DOHH2 (cell line): ENCODE results near the gene LHFPL4.
"Not testable (repeated sequence)": the region's sequence is repeated elsewhere in the genome, so short reads cannot be mapped to it uniquely, and the experiment has no call there.

Experiments used
- H3F3A ChIP-seq: fragments of 200-600 bp; sonication (generic), shearing (Covaris generic); 2 replicates; pipeline ENCODE4 v1.6.0; 2016; ENCODE audit warnings: antibody characterized with exemption, mild to moderate bottlenecking; ENCODE audit not compliant: control insufficient read depth, insufficient read depth
- H3K27ac ChIP-seq: fragments of 200-600 bp; sonication (generic); 2 replicates; pipeline ENCODE4 v1.5.1; 2014; ENCODE audit warnings: low read depth, mild to moderate bottlenecking, low read length, moderate library complexity
- H3K27me3 ChIP-seq: fragments of 200-600 bp; sonication (generic); 2 replicates; pipeline ENCODE4 v1.6.1; 2014; ENCODE audit warnings: mild to moderate bottlenecking, low read length, mixed read lengths; ENCODE audit not compliant: control insufficient read depth
- H3K36me3 ChIP-seq: fragments of 200-600 bp; sonication (generic); 2 replicates; pipeline ENCODE4 v1.6.1; 2014; ENCODE audit warnings: mild to moderate bottlenecking, low read length, moderate library complexity, mixed read lengths; ENCODE audit not compliant: control insufficient read depth
- H3K4me1 ChIP-seq: fragments of 200-600 bp; sonication (generic); 2 replicates; pipeline ENCODE4 v1.6.1; 2014; ENCODE audit warnings: mild to moderate bottlenecking, low read length, mixed read lengths; ENCODE audit not compliant: control insufficient read depth
- H3K4me2 ChIP-seq: fragments of 200-600 bp; sonication (generic); 2 replicates; pipeline ENCODE4 v1.6.0; 2014; ENCODE audit warnings: mild to moderate bottlenecking, low read length, moderate library complexity
- H3K4me3 ChIP-seq: fragments of 200-600 bp; sonication (generic); 2 replicates; pipeline ENCODE4 v1.5.1; 2014; ENCODE audit warnings: mild to moderate bottlenecking, low read length, mixed read lengths
- H3K79me2 ChIP-seq: fragments of 200-600 bp; sonication (generic); 2 replicates; pipeline ENCODE4 v1.6.1; 2014; ENCODE audit warnings: mild to moderate bottlenecking, low read length, mixed read lengths; ENCODE audit not compliant: control insufficient read depth
- H3K9me2 ChIP-seq: fragments of 200-600 bp; sonication (generic); replicated peaks from 2 replicates; pipeline ENCODE4 v1.6.1; 2014; ENCODE audit warnings: mild to moderate bottlenecking, low read length, mixed read lengths; ENCODE audit not compliant: control insufficient read depth
- H3K9me3 ChIP-seq: fragments of 200-600 bp; sonication (generic); 2 replicates; pipeline ENCODE4 v1.6.1; 2014; ENCODE audit warnings: antibody characterized with exemption, low read length, mixed read lengths; ENCODE audit not compliant: control insufficient read depth, insufficient read depth
- H4K20me1 ChIP-seq: fragments of 200-600 bp; sonication (generic); 2 replicates; pipeline ENCODE4 v1.6.0; 2014; ENCODE audit warnings: low read depth, mild to moderate bottlenecking, antibody characterized with exemption, low read length, moderate library complexity; ENCODE audit not compliant: control insufficient read depth, insufficient read depth
- CTCF ChIP-seq: fragments of 200-600 bp; sonication (generic); IDR thresholded peaks from one replicate; pipeline ENCODE4 v1.5.1; 2014; ENCODE audit warnings: antibody characterized with exemption, mild to moderate bottlenecking, low read depth, low read length; ENCODE audit not compliant: poor library complexity, severe bottlenecking
- EZH2phosphoT487 ChIP-seq: fragments of 200-600 bp; sonication (generic); IDR thresholded peaks from 2 replicates; pipeline ENCODE4 v1.6.1; 2017; ENCODE audit warnings: borderline replicate concordance, mild to moderate bottlenecking, antibody characterized with exemption, low read length, moderate library complexity, mixed read lengths

Gene LHFPL4

GRCh38 chr3:9497821-9498565, 55.6 kb downstream of the LHFPL4 start:
- Histone ChIP-seq H3F3A (no peaks in the 10 kb centered on the region), H3K4me2 (no peak overlapping the region), H3K27ac (no peak overlapping the region), H4K20me1 (no peaks in the 10 kb centered on the region), H3K27me3 (peaks cover 35% of the 10 kb centered on the region), H3K4me1 (peaks cover 5% of the 10 kb centered on the region), H3K4me3 (no peak overlapping the region), H3K9me3 (no peaks in the 10 kb centered on the region), H3K36me3 (no peaks in the 10 kb centered on the region), H3K9me2 (no peaks in the 10 kb centered on the region), H3K79me2 (no peaks in the 10 kb centered on the region)
- TF ChIP-seq CTCF (no peak), EZH2phosphoT487 (no peak)

- peaks cover 35% of the 10 kb centered on the region for H3K27me3 ChIP-seq
- H3K27ac ChIP-seq, result no peak overlapping the region
- H3K4me2 ChIP-seq, result no peak overlapping the region
- H3F3A ChIP-seq, result no peaks in the 10 kb centered on the region
- H4K20me1 ChIP-seq, result no peaks in the 10 kb centered on the region
- no peaks in the 10 kb centered on the region for H3K36me3 ChIP-seq
- no peaks in the 10 kb centered on the region for H3K79me2 ChIP-seq
- H3K4me1 ChIP-seq, result peaks cover 5% of the 10 kb centered on the region
- no peaks in the 10 kb centered on the region for H3K9me3 ChIP-seq
- no peak overlapping the region for H3K4me3 ChIP-seq
- no peaks in the 10 kb centered on the region for H3K9me2 ChIP-seq
- no peak for TF ChIP-seq EZH2phosphoT487
- TF ChIP-seq CTCF, result no peak
These were observed 56.7 kb downstream of the LHFPL4 start for GRCh38 chr3:9496893-9497292.

DNA sequence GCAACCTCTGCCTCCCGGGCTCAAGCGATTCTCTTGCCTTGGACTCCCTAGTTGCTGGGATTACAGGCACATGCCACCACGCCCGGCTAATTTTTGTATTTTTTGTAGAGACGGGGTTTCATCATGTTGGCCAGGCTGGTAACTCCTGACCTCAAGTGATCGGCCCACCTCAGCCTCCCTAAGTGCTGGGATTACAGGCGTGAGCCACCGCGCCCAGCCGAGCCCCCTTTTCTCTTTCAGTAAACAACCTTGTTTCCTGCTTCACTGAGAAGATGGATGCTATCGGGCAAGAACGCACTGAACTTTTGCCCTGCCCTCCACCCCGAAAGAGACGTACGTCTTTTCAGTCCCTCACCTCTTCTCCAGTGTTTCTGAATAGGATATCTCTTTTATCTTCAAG, 59.6 kb downstream of the LHFPL4 start:
- not testable (repeated sequence) for H3F3A ChIP-seq, H3K9me3 ChIP-seq, H3K4me1 ChIP-seq, H3K4me2 ChIP-seq, H4K20me1 ChIP-seq, H3K36me3 ChIP-seq, H3K4me3 ChIP-seq, H3K27ac ChIP-seq, H3K79me2 ChIP-seq, H3K9me2 ChIP-seq
- H3K27me3 ChIP-seq, result peaks cover 20% of the 10 kb centered on the region

DNA sequence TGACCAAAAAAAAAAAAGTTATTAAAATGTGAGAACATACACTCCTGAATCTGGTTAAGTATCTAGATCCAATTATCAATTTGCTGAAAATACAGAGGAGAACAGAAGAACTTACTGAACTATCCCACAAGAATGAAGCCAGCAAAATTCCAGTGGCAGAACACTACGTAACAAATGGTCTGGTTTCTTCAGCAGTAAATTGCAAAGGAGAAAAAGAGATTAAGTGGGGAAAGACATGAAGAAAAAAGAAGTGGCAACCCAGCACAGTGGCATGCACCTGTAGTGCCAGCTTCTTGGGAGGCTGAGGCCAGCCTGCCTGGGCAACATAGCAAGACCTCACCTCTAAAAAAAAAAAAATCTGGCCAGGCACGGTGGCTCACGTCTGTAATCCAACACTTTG, 62.1 kb downstream of the LHFPL4 start:
- Histone ChIP-seq H3K79me2 (no peaks in the 10 kb centered on the region), H3K4me3 (no peak overlapping the region), H3F3A (no peaks in the 10 kb centered on the region), H3K27ac (no peak overlapping the region), H3K4me2 (no peak overlapping the region), H3K9me3 (no peaks in the 10 kb centered on the region), H3K9me2 (no peaks in the 10 kb centered on the region), H3K4me1 (no peaks in the 10 kb centered on the region), H4K20me1 (no peaks in the 10 kb centered on the region), H3K27me3 (peaks cover 6% of the 10 kb centered on the region), H3K36me3 (no peaks in the 10 kb centered on the region)
- no peak for TF ChIP-seq EZH2phosphoT487
- TF ChIP-seq CTCF, result no peak
